Gastroesophageal sphincter (tissue), 4 donors: ENCODE data around the gene LRRC47. TPM values are rescaled to one million over a fixed set of nuclear protein-coding genes. Genes with fewer than 3 reads are reported as not detected.

Experiments used
- ATAC-seq: fragments of 150-250 bp; one replicate; pipeline ENCODE4 v1.9.1; 2016; ENCODE audit warnings: mild to moderate bottlenecking, moderate library complexity
- H3K27ac ChIP-seq, 4 donors: fragments of 200-600 bp; sonication (generic) in 3 of 4; 1 replicate in 3 of 4; 2 replicates in 1 of 4; pipeline ENCODE4 v1.5.1; 2016 to 2019
- H3K27me3 ChIP-seq: fragments of 200-600 bp; sonication (generic); one replicate; pipeline ENCODE4 v1.5.1; 2019
- H3K36me3 ChIP-seq, 2 donors: fragments of 200-600 bp; sonication (generic); one replicate each; pipeline ENCODE4 v1.5.1; 2019; ENCODE audit warnings: control low read depth in 1 of 2
- H3K4me1 ChIP-seq, 3 donors: fragments of 200-600 bp; sonication (generic); 1 replicate in 2 of 3; 2 replicates in 1 of 3; pipeline ENCODE4 v1.5.1; 2016 to 2019; ENCODE audit warnings: control low read depth in 2 of 3
- H3K4me3 ChIP-seq, 2 donors: fragments of 200-600 bp; sonication (generic); one replicate each; pipeline ENCODE4 v1.5.1; 2019; ENCODE audit warnings: mild to moderate bottlenecking in 1 of 2, moderate library complexity in 1 of 2
- H3K9me3 ChIP-seq, 3 donors: fragments of 200-600 bp; sonication (generic); one replicate each; pipeline ENCODE4 v1.5.1; 2017 to 2019; ENCODE audit warnings: control low read depth in 2 of 3
- EP300 ChIP-seq: sonication (generic); formaldehyde crosslinking; IDR thresholded peaks from one replicate; pipeline ENCODE4 v1.6.1; 2017; ENCODE audit warnings: antibody characterized with exemption, mild to moderate bottlenecking
- POLR2A ChIP-seq, 2 donors: fragments of 450-650 bp; IDR thresholded peaks; one replicate each; pipeline ENCODE4 v1.6.1; 2017; ENCODE audit warnings: antibody characterized with exemption in 2 of 2, mild to moderate bottlenecking in 2 of 2, moderate library complexity in 1 of 2
- POLR2AphosphoS5 ChIP-seq: sonication (generic); formaldehyde crosslinking; IDR thresholded peaks from one replicate; pipeline ENCODE4 v1.6.1; 2017; ENCODE audit warnings: antibody characterized with exemption
- WGBS, 2 donors: methylation state at CpG; one replicate each; pipeline ENCODE4 v1.1.5; 2018; ENCODE audit warnings: low coverage in 1 of 2; 5-methylcytosine and 5-hydroxymethylcytosine counted together
- total RNA-seq, 4 donors: library from RNA; depleted of rRNA; stranded (reverse); fragments of >200 nt; gene quantifications; one replicate each; pipeline ENCODE4 v1.1.0, GENCODE V29; 2016
- TF ChIP-seq, protein P1 (sequence below), 4 experiments: fragments of 200-600 bp in 2 of 4; fragments of 450-650 bp in 2 of 4; sonication (generic) in 1 of 4; IDR thresholded peaks; one replicate each; pipeline ENCODE4 v1.5.1; 2017 to 2019; ENCODE audit warnings: antibody characterized with exemption in 4 of 4, mild to moderate bottlenecking in 2 of 4, moderate library complexity in 2 of 4

Gene LRRC47
- total RNA-seq, 4 donors from 2014 or later = 36.5 to 47.9 (median 46.5) TPM

DNA sequence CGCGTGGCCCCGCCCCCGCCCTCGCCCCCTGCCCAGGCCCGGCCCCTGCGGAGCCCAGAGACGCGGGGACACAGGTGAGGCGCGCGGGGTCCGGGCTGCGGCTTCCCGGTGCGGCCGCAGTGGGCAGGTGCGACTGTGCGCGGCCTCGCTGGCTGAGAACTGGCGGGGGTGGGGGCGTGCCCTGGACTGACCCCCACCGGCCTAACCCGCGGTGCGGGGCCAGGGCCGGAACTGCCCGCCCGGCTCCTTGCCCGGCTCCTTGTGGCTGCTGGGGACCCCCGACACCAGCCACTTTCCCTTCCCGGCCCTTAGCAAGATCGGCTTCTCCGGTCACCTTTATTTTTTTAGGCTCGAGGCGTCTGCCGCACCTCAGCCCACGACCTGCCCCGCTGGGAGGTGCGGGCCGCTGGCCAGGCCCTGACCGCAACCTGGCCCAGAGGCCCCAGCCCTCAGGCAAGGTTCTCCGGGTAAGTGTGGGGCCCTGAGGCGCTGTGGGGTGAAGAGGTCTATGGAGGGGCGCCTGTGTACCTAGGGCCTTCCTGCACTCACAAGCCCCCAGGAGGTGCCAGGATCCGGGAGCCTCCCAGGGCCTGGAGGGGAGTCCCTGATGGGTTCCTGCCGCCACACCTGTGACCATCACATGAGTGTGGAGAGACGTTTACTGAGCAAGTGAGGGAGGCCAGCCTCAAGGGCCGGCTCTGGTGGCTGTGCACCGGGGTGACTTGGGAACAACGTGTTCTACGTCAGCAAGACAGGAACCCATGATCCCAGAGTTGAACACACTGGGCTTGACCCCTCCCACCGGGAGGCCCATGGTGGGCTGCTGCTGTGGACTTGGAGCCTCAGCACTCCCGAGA lies 23.4 kb downstream of the LRRC47 start, which contains the start of gene SMIM1:
Gene SMIM1 (plus strand): TSS at position 35 of the 857 bp plus-strand sequence. CDS start 2,625 bp downstream, outside the sequence.
- Histone ChIP-seq H3K27me3 (no peaks in the 10 kb centered on the region), H3K4me3 (peak within 1 kb of the TSS; percentile 39 to 78), H3K36me3 (peaks cover 0 to 2% of the 10 kb centered on the region in 2 donors), H3K4me1 (peaks cover 0 to 57% (median 11%) of the 10 kb centered on the region in 3 donors), H3K9me3 (no peaks in the 10 kb centered on the region), H3K27ac (peak within 1 kb of the TSS; percentile 16 to 90 (median 86))
- TF ChIP-seq, protein P1, sequence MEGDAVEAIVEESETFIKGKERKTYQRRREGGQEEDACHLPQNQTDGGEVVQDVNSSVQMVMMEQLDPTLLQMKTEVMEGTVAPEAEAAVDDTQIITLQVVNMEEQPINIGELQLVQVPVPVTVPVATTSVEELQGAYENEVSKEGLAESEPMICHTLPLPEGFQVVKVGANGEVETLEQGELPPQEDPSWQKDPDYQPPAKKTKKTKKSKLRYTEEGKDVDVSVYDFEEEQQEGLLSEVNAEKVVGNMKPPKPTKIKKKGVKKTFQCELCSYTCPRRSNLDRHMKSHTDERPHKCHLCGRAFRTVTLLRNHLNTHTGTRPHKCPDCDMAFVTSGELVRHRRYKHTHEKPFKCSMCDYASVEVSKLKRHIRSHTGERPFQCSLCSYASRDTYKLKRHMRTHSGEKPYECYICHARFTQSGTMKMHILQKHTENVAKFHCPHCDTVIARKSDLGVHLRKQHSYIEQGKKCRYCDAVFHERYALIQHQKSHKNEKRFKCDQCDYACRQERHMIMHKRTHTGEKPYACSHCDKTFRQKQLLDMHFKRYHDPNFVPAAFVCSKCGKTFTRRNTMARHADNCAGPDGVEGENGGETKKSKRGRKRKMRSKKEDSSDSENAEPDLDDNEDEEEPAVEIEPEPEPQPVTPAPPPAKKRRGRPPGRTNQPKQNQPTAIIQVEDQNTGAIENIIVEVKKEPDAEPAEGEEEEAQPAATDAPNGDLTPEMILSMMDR (IDR thresholded peaks at IDR 0.05) = no peak
- TF ChIP-seq EP300 (no peak), POLR2AphosphoS5 (no peak), POLR2A (IDR thresholded peaks at IDR 0.05) (no peak)
- 39% methylated on average over 4 of the region's 55 CpGs; no CpG with 5 or more reads in 1 of the 2 donors for WGBS, 2 donors
- ATAC-seq = peak; percentile 9

DNA sequence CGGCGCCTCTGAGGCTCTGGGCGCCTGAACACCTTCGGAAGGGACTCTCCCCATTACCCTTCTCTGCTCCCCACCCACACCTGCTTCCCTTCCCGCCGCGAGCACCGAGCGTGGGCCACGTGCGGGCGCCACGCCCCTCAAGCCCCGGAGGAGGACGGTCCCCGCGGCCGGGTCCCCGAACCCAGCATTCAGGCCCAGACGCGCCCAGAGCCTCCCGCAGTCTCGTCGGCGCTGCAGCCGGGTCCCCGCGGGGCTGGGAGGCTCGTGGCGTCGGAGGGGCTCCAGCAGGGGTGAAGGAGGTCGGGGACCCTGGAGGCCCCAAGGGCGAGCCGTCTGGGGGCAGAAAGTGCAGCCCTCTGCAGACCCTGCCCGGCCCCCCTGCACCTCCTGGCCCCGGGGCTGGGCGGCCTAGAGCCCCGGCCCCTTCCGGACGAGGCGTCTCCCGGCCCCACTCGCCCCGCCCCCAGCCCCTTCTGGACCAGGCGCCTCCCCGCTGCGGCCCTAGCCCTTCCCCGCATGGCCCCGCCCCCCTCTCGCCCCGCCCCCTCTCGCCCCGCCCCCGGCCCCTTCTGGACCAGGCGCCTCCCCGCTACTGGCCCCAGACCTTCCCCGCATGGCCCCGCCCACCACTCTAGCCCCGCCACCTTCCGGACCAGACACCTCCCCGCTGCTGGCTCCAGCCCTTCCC lies 24.1 kb downstream of the LRRC47 start:
- WGBS, 2 donors = no CpG with 5 or more reads among the region's 61 CpGs
- H3K4me1 ChIP-seq = peaks cover 0 to 57% (median 11%) of the 10 kb centered on the region in 3 donors
- H3K4me3 ChIP-seq = peak overlapping the region; percentile 39 to 78
- ATAC-seq = peak; percentile 89
- TF ChIP-seq POLR2A (IDR thresholded peaks at IDR 0.05) = no peak
- no peak for TF ChIP-seq POLR2AphosphoS5
- no peak for TF ChIP-seq EP300
- TF ChIP-seq, protein P1 (IDR thresholded peaks at IDR 0.05) = no peak
- no peaks in the 10 kb centered on the region for H3K9me3 ChIP-seq
- H3K36me3 ChIP-seq = no peaks in the 10 kb centered on the region
- peak overlapping the region in 3 of 4 donors; percentile 85 to 90 (median 86) for H3K27ac ChIP-seq
- H3K27me3 ChIP-seq = peaks cover 4% of the 10 kb centered on the region

DNA sequence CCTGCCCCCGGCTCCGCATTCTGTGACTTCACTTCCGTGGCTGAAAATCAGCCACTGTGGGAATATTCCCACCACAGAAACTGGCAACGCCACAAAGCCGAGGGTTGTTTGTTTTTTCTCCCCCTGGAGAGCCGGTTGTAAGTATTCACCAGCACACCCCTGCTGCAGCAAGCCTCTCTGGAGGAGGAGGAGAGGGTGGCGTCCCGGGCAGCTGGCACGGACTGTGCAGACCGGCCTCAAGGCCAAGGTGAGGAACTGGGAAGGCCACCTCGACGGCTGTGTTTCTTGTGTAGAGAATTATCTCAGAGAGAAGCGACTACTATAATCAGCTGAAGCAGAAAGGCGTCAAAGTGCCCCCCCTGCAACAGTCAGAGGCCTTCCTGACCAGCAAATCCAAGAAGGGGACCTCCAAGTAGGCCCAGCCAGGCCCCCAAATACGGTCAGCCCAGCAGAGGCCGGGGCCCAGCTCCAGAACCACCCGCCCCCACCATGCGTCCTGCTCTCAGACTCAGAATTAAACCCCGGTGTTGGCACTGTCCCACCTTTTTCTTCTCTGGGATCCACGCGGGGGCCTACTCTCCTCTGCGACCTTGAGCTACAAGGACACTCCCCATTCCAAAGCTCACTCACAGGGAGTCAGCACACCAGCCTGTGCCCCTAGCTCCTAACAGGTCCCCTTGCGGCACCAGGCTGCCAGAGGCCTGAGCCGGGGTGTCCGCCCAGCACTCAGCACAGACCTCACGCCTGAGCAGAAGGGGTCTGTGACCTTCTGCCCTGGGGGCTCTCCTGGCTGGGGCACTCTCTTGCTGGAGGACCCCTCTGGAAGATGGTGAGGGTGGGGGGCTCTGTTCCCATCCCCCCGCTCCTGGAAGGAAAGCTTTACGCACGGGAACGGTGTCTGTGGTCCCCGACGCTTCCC lies 24.9 kb downstream of the LRRC47 start:
- WGBS, 2 donors = 30% methylated on average over 6 to 10 of the region's 32 CpGs
- no peaks in the 10 kb centered on the region for H3K36me3 ChIP-seq
- TF ChIP-seq EP300 (no peak), POLR2AphosphoS5 (no peak), POLR2A (IDR thresholded peaks at IDR 0.05) (no peak)
- TF ChIP-seq, protein P1 (IDR thresholded peaks at IDR 0.05) = no peak
- H3K27me3 ChIP-seq = peaks cover 7% of the 10 kb centered on the region
- no peak for ATAC-seq
- peaks cover 0 to 56% (median 11%) of the 10 kb centered on the region in 3 donors for H3K4me1 ChIP-seq
- H3K9me3 ChIP-seq = no peaks in the 10 kb centered on the region
- H3K4me3 ChIP-seq = peak overlapping the region; percentile 39 to 78
- H3K27ac ChIP-seq = peak overlapping the region in 3 of 4 donors; percentile 85 to 90 (median 86)

DNA sequence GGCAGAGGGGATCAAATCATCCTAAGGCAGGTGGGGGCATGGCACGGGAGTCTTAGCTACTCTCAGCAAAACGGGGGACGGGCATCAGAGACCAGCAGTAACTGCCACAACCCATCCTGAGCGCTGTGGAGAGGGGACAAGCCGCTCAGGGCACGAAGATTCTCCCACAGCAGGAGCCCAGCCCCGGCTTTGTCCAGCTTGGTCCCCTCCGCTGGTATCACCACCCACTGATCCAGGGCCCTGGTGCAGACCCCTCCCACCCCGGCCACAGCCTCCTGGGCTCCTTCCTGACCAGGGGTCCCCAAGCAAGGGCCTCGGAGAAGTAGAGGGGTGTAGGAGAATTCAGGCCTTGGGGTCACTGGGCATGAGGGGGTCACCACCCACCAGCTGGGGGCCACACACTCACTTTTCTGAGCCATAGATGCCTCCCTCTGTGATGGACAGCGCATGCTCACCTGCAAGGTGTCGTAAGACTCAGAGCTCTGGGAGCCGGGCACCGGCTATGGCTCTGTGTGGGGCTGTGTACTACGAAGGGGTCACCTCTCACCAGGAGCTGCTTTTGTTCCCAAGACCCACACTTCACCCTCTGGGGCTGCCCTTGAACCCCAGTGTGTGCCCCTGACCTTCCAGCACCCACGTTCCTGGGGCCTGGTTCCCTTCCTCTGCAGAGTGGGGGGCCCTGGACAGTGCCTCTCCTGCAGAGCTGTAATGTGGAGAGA lies 26.1 kb downstream of the LRRC47 start:
- Histone ChIP-seq H3K4me3 (no peak overlapping the region), H3K27ac (no peak overlapping the region), H3K4me1 (peaks cover 0 to 44% (median 8%) of the 10 kb centered on the region in 3 donors), H3K36me3 (no peaks in the 10 kb centered on the region), H3K9me3 (no peaks in the 10 kb centered on the region), H3K27me3 (peaks cover 7% of the 10 kb centered on the region)
- 100% methylated on average over 3 of the region's 16 CpGs; no CpG with 5 or more reads in 1 of the 2 donors for WGBS, 2 donors
- ATAC-seq = no peak
- TF ChIP-seq EP300 = no peak
- no peak for TF ChIP-seq POLR2AphosphoS5
- TF ChIP-seq, protein P1 (IDR thresholded peaks at IDR 0.05) = no peak
- TF ChIP-seq POLR2A (IDR thresholded peaks at IDR 0.05) = no peak
